Naive thymus-derived CD8-positive, alpha-beta T cell (primary cell): Measurements from ENCODE around the gene GRK5. TPM values are rescaled to one million over a fixed set of nuclear protein-coding genes. Genes with fewer than 3 reads are reported as not detected.

Experiments
- ATAC-seq, 2 donors: fragments of 150-1000 bp; cut with Tn5 transposase in 1 of 2; sonication (Bioruptor Pico), chemical (Tn5 transposase) in 1 of 2; 1 replicate in 1 of 2; 2 replicates in 1 of 2; pipeline ENCODE4 v1.10.0; 2021; ENCODE audit warnings: mild to moderate bottlenecking in 2 of 2, moderate library complexity in 2 of 2
- POLR2A ChIA-PET: fragments of 350-600 bp; sonication (Branson Sonifier 250); formaldehyde crosslinking; loops from one replicate; lab custom pipeline; 2021; ENCODE audit warnings: antibody characterized with exemption; lab: Charles Lee
- DNase-seq, 10 donors: peaks; one replicate each; pipeline versions ENCODE4 v3.0.0 to v3.0.0-alpha.2; 2020 to 2022
- H3K27ac Mint-ChIP-seq, 10 donors: one replicate each; pipeline ENCODE4 v1.8.0; 2020 to 2022; ENCODE audit warnings: mild to moderate bottlenecking in 10 of 10, mixed read lengths in 10 of 10, moderate library complexity in 4 of 10, inconsistent platforms in 1 of 10
- H3K27me3 Mint-ChIP-seq, 5 donors: one replicate each; pipeline ENCODE4 v1.8.0; 2021 to 2022; ENCODE audit warnings: mixed read lengths in 5 of 5
- H3K36me3 Mint-ChIP-seq, 3 donors: one replicate each; pipeline ENCODE4 v1.8.0; 2020 to 2022; ENCODE audit warnings: mixed read lengths in 3 of 3, mild to moderate bottlenecking in 2 of 3, inconsistent platforms in 1 of 3
- H3K4me1 Mint-ChIP-seq, 4 donors: one replicate each; pipeline ENCODE4 v1.8.0; 2021 to 2022; ENCODE audit warnings: mixed read lengths in 4 of 4
- H3K4me3 Mint-ChIP-seq, 10 donors: one replicate each; pipeline ENCODE4 v1.8.0; 2020 to 2022; ENCODE audit warnings: mild to moderate bottlenecking in 10 of 10, mixed read lengths in 10 of 10, moderate library complexity in 6 of 10, inconsistent platforms in 1 of 10
- H3K9me3 Mint-ChIP-seq, 9 donors: one replicate each; pipeline ENCODE4 v1.8.0; 2020 to 2022; ENCODE audit warnings: mixed read lengths in 9 of 9, mild to moderate bottlenecking in 3 of 9, inconsistent platforms in 1 of 9, moderate library complexity in 1 of 9
- polyA plus RNA-seq, 3 donors: library from polyadenylated mRNA; unstranded; fragments of 300-500 nt; fragmentation: Illumina TruSeq; gene quantifications; one replicate each; pipeline ENCODE4 v1.2.3, GENCODE V29; 2021
- total RNA-seq, 8 experiments: library from RNA in 2 of 8; stranded (reverse) in 2 of 8; gene quantifications; one replicate each; pipeline ENCODE4 v1.2.3 and lab custom pipeline; 2021 to 2026

Gene GRK5
- total and polyA plus RNA-seq, 5 experiments from 2014 or later, result 4.4 to 23.2 (median 11.0) TPM

- peaks cover 26 to 39% (median 36%) of the 10 kb centered on the region in 4 donors for H3K4me1 Mint-ChIP-seq
These were observed 137.0 kb downstream of the GRK5 start for GRCh38 chr10:119344381-119344780.

GRCh38 chr10:119346095-119346832 lies 138.9 kb downstream of the GRK5 start:
- H3K9me3 Mint-ChIP-seq, result peaks cover 0 to 11% (median under 1%) of the 10 kb centered on the region in 9 donors
- POLR2A ChIA-PET, result no interaction called here
- no peak for ATAC-seq
- H3K27ac Mint-ChIP-seq, result peak overlapping the region in 1 of 10 donors; percentile 7
- peak in 1 of 10 donors; percentile 42 for DNase-seq
- H3K4me1 Mint-ChIP-seq, result peaks cover 21 to 32% (median 30%) of the 10 kb centered on the region in 4 donors
- H3K36me3 Mint-ChIP-seq, result peaks cover 10 to 39% (median 25%) of the 10 kb centered on the region in 3 donors
- no peaks in the 10 kb centered on the region for H3K27me3 Mint-ChIP-seq
- H3K4me3 Mint-ChIP-seq, result no peak overlapping the region

More at GRCh38 chr10:119344381-119344780, 137.0 kb downstream of the GRK5 start:
- H3K27me3 Mint-ChIP-seq, result no peaks in the 10 kb centered on the region
- H3K9me3 Mint-ChIP-seq, result no peaks in the 10 kb centered on the region
- ATAC-seq (no peak), DNase-seq (peak in 1 of 10 donors; percentile 36)
- POLR2A ChIA-PET, result interaction anchor here (0.6 kb wide), 1 partner anchor 147 kb away, joined by 3 read pairs; no protein-coding TSS in a partner anchor
- peak overlapping the region in 1 of 10 donors; percentile 39 for H3K4me3 Mint-ChIP-seq
- peaks cover 0 to 26% (median 9%) of the 10 kb centered on the region in 3 donors for H3K36me3 Mint-ChIP-seq
- peak overlapping the region in 4 of 10 donors; percentile 20 to 68 (median 46) for H3K27ac Mint-ChIP-seq

GRCh38 chr10:119347181-119347974 lies 140.0 kb downstream of the GRK5 start:
- H3K27me3 Mint-ChIP-seq, result no peaks in the 10 kb centered on the region
- ATAC-seq (no peak), DNase-seq (peak in 1 of 10 donors; percentile 24)
- peaks cover 13 to 44% (median 36%) of the 10 kb centered on the region in 3 donors for H3K36me3 Mint-ChIP-seq
- no peak overlapping the region for H3K4me3 Mint-ChIP-seq
- peaks cover 18 to 25% (median 24%) of the 10 kb centered on the region in 4 donors for H3K4me1 Mint-ChIP-seq
- H3K9me3 Mint-ChIP-seq, result peaks cover 0 to 18% (median 5%) of the 10 kb centered on the region in 9 donors
- POLR2A ChIA-PET, result no interaction called here
- no peak overlapping the region for H3K27ac Mint-ChIP-seq

- DNase-seq (no peak), ATAC-seq (no peak)
- Mint-ChIP-seq H3K4me1 (peaks cover 15 to 23% (median 18%) of the 10 kb centered on the region in 4 donors), H3K4me3 (no peak overlapping the region), H3K9me3 (peaks cover 0 to 20% (median 8%) of the 10 kb centered on the region in 9 donors), H3K27me3 (no peaks in the 10 kb centered on the region), H3K36me3 (peaks cover 19 to 45% (median 43%) of the 10 kb centered on the region in 3 donors), H3K27ac (peak overlapping the region in 1 of 10 donors; percentile 52)
- POLR2A ChIA-PET, result no interaction called here
These were observed 140.7 kb downstream of the GRK5 start for GRCh38 chr10:119348106-119348505.

GRCh38 chr10:119348516-119349240 lies 141.3 kb downstream of the GRK5 start:
- DNase-seq (peak in 1 of 10 donors; percentile 57), ATAC-seq (no peak)
- Mint-ChIP-seq H3K27ac (peak overlapping the region in 1 of 10 donors; percentile 49), H3K36me3 (peaks cover 19 to 45% (median 44%) of the 10 kb centered on the region in 3 donors), H3K9me3 (peaks cover 0 to 20% (median 9%) of the 10 kb centered on the region in 9 donors), H3K4me3 (no peak overlapping the region), H3K27me3 (no peaks in the 10 kb centered on the region), H3K4me1 (peaks cover 11 to 18% (median 14%) of the 10 kb centered on the region in 4 donors)
- POLR2A ChIA-PET, result no interaction called here

GRCh38 chr10:119349341-119349740 lies 142.0 kb downstream of the GRK5 start:
- POLR2A ChIA-PET, result no interaction called here
- H3K27ac Mint-ChIP-seq, result no peak overlapping the region
- H3K4me1 Mint-ChIP-seq, result peaks cover 7 to 12% (median 9%) of the 10 kb centered on the region in 4 donors

GRCh38 chr10:119349937-119350501 lies 142.6 kb downstream of the GRK5 start:
- DNase-seq (peak in 1 of 10 donors; percentile 44), ATAC-seq (no peak)
- H3K9me3 Mint-ChIP-seq, result peaks cover 0 to 20% (median 9%) of the 10 kb centered on the region in 9 donors
- H3K36me3 Mint-ChIP-seq, result peaks cover 19 to 48% (median 43%) of the 10 kb centered on the region in 3 donors
- no peak overlapping the region for H3K27ac Mint-ChIP-seq
- POLR2A ChIA-PET, result no interaction called here
- no peak overlapping the region for H3K4me3 Mint-ChIP-seq
- peaks cover 4 to 7% (median 7%) of the 10 kb centered on the region in 4 donors for H3K4me1 Mint-ChIP-seq
- no peaks in the 10 kb centered on the region for H3K27me3 Mint-ChIP-seq

More at GRCh38 chr10:119349341-119349740, 142.0 kb downstream of the GRK5 start:
- DNase-seq, result peak in 1 of 10 donors; percentile 18
- ATAC-seq, result no peak
- Mint-ChIP-seq H3K36me3 (peaks cover 19 to 44% (median 43%) of the 10 kb centered on the region in 3 donors), H3K9me3 (peaks cover 0 to 20% (median 9%) of the 10 kb centered on the region in 9 donors), H3K4me3 (no peak overlapping the region), H3K27me3 (no peaks in the 10 kb centered on the region)

- POLR2A ChIA-PET, result no interaction called here
- peaks cover 21 to 49% (median 40%) of the 10 kb centered on the region in 3 donors for H3K36me3 Mint-ChIP-seq
- no peak overlapping the region for H3K4me3 Mint-ChIP-seq
- no peak for ATAC-seq
- DNase-seq, result peak in 1 of 10 donors; percentile 28
- no peaks in the 10 kb centered on the region for H3K27me3 Mint-ChIP-seq
- H3K27ac Mint-ChIP-seq, result no peak overlapping the region
- H3K4me1 Mint-ChIP-seq, result peaks cover 0 to 5% (median 3%) of the 10 kb centered on the region in 4 donors
- peaks cover 0 to 22% (median 9%) of the 10 kb centered on the region in 9 donors for H3K9me3 Mint-ChIP-seq
These were observed 143.2 kb downstream of the GRK5 start for GRCh38 chr10:119350502-119351097.

GRCh38 chr10:119351189-119351588 lies 143.8 kb downstream of the GRK5 start:
- H3K27ac Mint-ChIP-seq, result peak overlapping the region in 1 of 10 donors; percentile 38
- no peak for ATAC-seq
- H3K4me1 Mint-ChIP-seq, result peaks cover 0 to 4% (median 1%) of the 10 kb centered on the region in 4 donors
- DNase-seq, result no peak
- peaks cover 26 to 55% (median 40%) of the 10 kb centered on the region in 3 donors for H3K36me3 Mint-ChIP-seq
- H3K4me3 Mint-ChIP-seq, result no peak overlapping the region
- POLR2A ChIA-PET, result interaction anchor here (1.3 kb wide), 1 partner anchor 12 kb away, joined by 7 read pairs; no protein-coding TSS in a partner anchor
- H3K27me3 Mint-ChIP-seq, result no peaks in the 10 kb centered on the region
- peaks cover 0 to 28% (median 15%) of the 10 kb centered on the region in 9 donors for H3K9me3 Mint-ChIP-seq

- POLR2A ChIA-PET, result interaction anchor here (0.5 to 1.3 kb wide), 2 partner anchors 12 to 17 kb away, joined by 4 to 7 read pairs; no protein-coding TSS in a partner anchor
- Mint-ChIP-seq H3K4me1 (peaks cover under 1 to 6% (median 3%) of the 10 kb centered on the region in 4 donors), H3K27ac (no peak overlapping the region), H3K4me3 (no peak overlapping the region), H3K36me3 (peaks cover 33 to 63% (median 40%) of the 10 kb centered on the region in 3 donors), H3K27me3 (no peaks in the 10 kb centered on the region), H3K9me3 (peaks cover 0 to 34% (median 19%) of the 10 kb centered on the region in 9 donors)
- ATAC-seq, result no peak
- DNase-seq, result no peak
These were observed 144.7 kb downstream of the GRK5 start for GRCh38 chr10:119352042-119352441.

- peaks cover 0 to 6% (median 2%) of the 10 kb centered on the region in 4 donors for H3K4me1 Mint-ChIP-seq
- DNase-seq (peak in 1 of 10 donors; percentile 23), ATAC-seq (no peak)
- H3K27ac Mint-ChIP-seq, result peak overlapping the region in 2 of 10 donors; percentile 55 to 62
- H3K36me3 Mint-ChIP-seq, result peaks cover 33 to 63% (median 37%) of the 10 kb centered on the region in 3 donors
- peaks cover 0 to 34% (median 19%) of the 10 kb centered on the region in 9 donors for H3K9me3 Mint-ChIP-seq
- H3K4me3 Mint-ChIP-seq, result no peak overlapping the region
- POLR2A ChIA-PET, result no interaction called here
- no peaks in the 10 kb centered on the region for H3K27me3 Mint-ChIP-seq
These were observed 145.4 kb downstream of the GRK5 start for GRCh38 chr10:119352807-119353206.
